IMR-90 (cell line): ENCODE data around the gene FPR2. TPM values are rescaled to one million over a fixed set of nuclear protein-coding genes. Genes with fewer than 3 reads are reported as not detected.

Source experiments
- ATAC-seq: fragments of 200-7000 bp; cut with Tn5 transposase; 2 replicates; pipeline ENCODE4 v1.9.1; 2020; ENCODE audit warnings: low read depth, mild to moderate bottlenecking, moderate library complexity
- BruUV-seq: library from RNA; stranded (reverse); fragments of 400-500 nt; replicated peaks from 2 replicates; lab custom pipeline; 2021; lab: Mats Ljungman, UMichigan
- CTCF ChIA-PET: fragments of 300-600 bp; formaldehyde crosslinking; extraction: SDS; loops from one replicate; lab custom pipeline; 2021; ENCODE audit warnings: antibody characterized with exemption; lab: Yijun Ruan, JAX
- POLR2A ChIA-PET: fragments of 300-600 bp; sonication (Branson Sonifier 250); formaldehyde crosslinking; loops from one replicate; lab custom pipeline; 2022; ENCODE audit warnings: antibody characterized with exemption; ENCODE audit not compliant: unreplicated experiment; lab: Charles Lee
- DNase-seq: peaks from one replicate; pipeline ENCODE4 v3.0.0; 2013
- H2AFZ ChIP-seq: replicated peaks from 2 replicates; pipeline ENCODE3; 2013; ENCODE audit warnings: low read length, mild to moderate bottlenecking; ENCODE audit not compliant: poor library complexity
- H2AK5ac ChIP-seq: 2 replicates; pipeline ENCODE4 v1.6.1; 2013; ENCODE audit warnings: low read depth, low read length, inconsistent platforms
- H2AK9ac ChIP-seq: replicated peaks from 2 replicates; pipeline ENCODE3; 2013; ENCODE audit warnings: mild to moderate bottlenecking, low read depth, low read length, moderate library complexity; ENCODE audit not compliant: poor library complexity
- H2BK120ac ChIP-seq: 2 replicates; pipeline ENCODE4 v1.6.1; 2013; ENCODE audit warnings: low read depth, low read length, inconsistent platforms
- H2BK15ac ChIP-seq: 3 replicates; pipeline ENCODE4 v1.6.1; 2013; ENCODE audit warnings: low read depth, low read length, inconsistent platforms
- H2BK20ac ChIP-seq: 2 replicates; pipeline ENCODE4 v1.6.1; 2013; ENCODE audit warnings: low read depth, mild to moderate bottlenecking, inconsistent platforms, low read length, moderate library complexity
- H2BK5ac ChIP-seq: 2 replicates; pipeline ENCODE4 v1.6.1; 2013; ENCODE audit warnings: mild to moderate bottlenecking, low read depth, low read length, inconsistent platforms; ENCODE audit not compliant: poor library complexity, severe bottlenecking
- H3K14ac ChIP-seq: replicated peaks from 2 replicates; pipeline ENCODE4 v1.6.1; 2013; ENCODE audit warnings: low read depth, low read length, inconsistent platforms
- H3K18ac ChIP-seq: 2 replicates; pipeline ENCODE4 v1.6.1; 2013; ENCODE audit warnings: low read depth, low read length, control low read depth
- H3K23ac ChIP-seq: 2 replicates; pipeline ENCODE4 v1.6.1; 2013; ENCODE audit warnings: low read depth, low read length, inconsistent platforms
- H3K27ac ChIP-seq: 2 replicates; pipeline ENCODE4 v1.5.1; 2013; ENCODE audit warnings: mild to moderate bottlenecking, control low read depth, low read length; ENCODE audit not compliant: insufficient read depth
- H3K27me3 ChIP-seq: 2 replicates; pipeline ENCODE4 v1.6.1; 2013; ENCODE audit warnings: low read length; ENCODE audit not compliant: control insufficient read depth, insufficient read depth
- H3K36me3 ChIP-seq: 2 replicates; pipeline ENCODE4 v1.6.1; 2013; ENCODE audit warnings: low read length, mixed read lengths; ENCODE audit not compliant: control insufficient read depth, insufficient read depth
- H3K4ac ChIP-seq: 2 replicates; pipeline ENCODE4 v1.6.1; 2013; ENCODE audit warnings: low read depth, low read length, inconsistent platforms
- H3K4me1 ChIP-seq: 2 replicates; pipeline ENCODE4 v1.6.1; 2013; ENCODE audit warnings: low read length, mixed read lengths; ENCODE audit not compliant: control insufficient read depth, insufficient read depth
- H3K4me2 ChIP-seq: 2 replicates; pipeline ENCODE4 v1.6.1; 2013; ENCODE audit warnings: low read depth, mild to moderate bottlenecking, control low read depth, low read length, moderate library complexity
- H3K4me3 ChIP-seq: 2 replicates; pipeline ENCODE4 v1.5.1; 2013; ENCODE audit warnings: low read depth, mild to moderate bottlenecking, control low read depth, low read length, moderate library complexity; ENCODE audit not compliant: insufficient read depth
- H3K56ac ChIP-seq: 2 replicates; pipeline ENCODE4 v1.6.1; 2013; ENCODE audit warnings: low read length, inconsistent platforms; ENCODE audit not compliant: insufficient read depth; ENCODE audit errors: extremely low read depth
- H3K79me1 ChIP-seq, 2 experiments: 2 replicates each; pipeline ENCODE4 v1.6.1; 2013; ENCODE audit warnings: low read length in 2 of 2, inconsistent platforms in 1 of 2, low read depth in 1 of 2
- H3K9ac ChIP-seq: 2 replicates; pipeline ENCODE4 v1.6.1; 2013; ENCODE audit warnings: low read depth, low read length, control low read depth
- H3K9me1 ChIP-seq: 2 replicates; pipeline ENCODE4 v1.6.1; 2013; ENCODE audit warnings: low read length, inconsistent platforms; ENCODE audit not compliant: insufficient read depth
- H3K9me3 ChIP-seq: 2 replicates; pipeline ENCODE4 v1.6.1; 2013; ENCODE audit warnings: low read length; ENCODE audit not compliant: control insufficient read depth, insufficient read depth
- H4K20me1 ChIP-seq: 2 replicates; pipeline ENCODE4 v1.6.1; 2013; ENCODE audit warnings: low read length, inconsistent platforms; ENCODE audit not compliant: insufficient read depth
- H4K5ac ChIP-seq: 2 replicates; pipeline ENCODE4 v1.6.1; 2013; ENCODE audit warnings: mild to moderate bottlenecking, low read depth, low read length, control low read depth
- H4K8ac ChIP-seq, 2 experiments: 2 replicates each; pipeline ENCODE4 v1.6.1; 2013; ENCODE audit warnings: low read depth in 2 of 2, low read length in 2 of 2, control low read depth in 1 of 2, inconsistent platforms in 1 of 2
- H4K91ac ChIP-seq: 2 replicates; pipeline ENCODE4 v1.6.1; 2013; ENCODE audit warnings: low read depth, low read length, inconsistent platforms; ENCODE audit not compliant: insufficient read depth
- BHLHE40 ChIP-seq: fragments of 150-350 bp; IDR thresholded peaks from 2 replicates; pipeline ENCODE4 v1.6.1; 2016; ENCODE audit warnings: mild to moderate bottlenecking, low read depth, low read length
- CEBPB ChIP-seq: IDR thresholded peaks from 2 replicates; pipeline ENCODE4 v1.6.1; 2012; ENCODE audit warnings: low read depth, low read length, improper control_type of control experiment
- CHD1 ChIP-seq: IDR thresholded peaks from 2 replicates; pipeline ENCODE4 v1.6.1; 2012; ENCODE audit warnings: low read depth, low read length, improper control_type of control experiment
- CTCF ChIP-seq: conservative IDR thresholded peaks from 2 replicates; pipeline ENCODE4 v1.5.1; 2012; ENCODE audit warnings: mild to moderate bottlenecking, low read depth, low read length, improper control_type of control experiment
- FOS ChIP-seq: fragments of 150-350 bp; IDR thresholded peaks from 2 replicates; pipeline ENCODE4 v1.6.1; 2016; ENCODE audit warnings: low read depth, low read length
- MAFK ChIP-seq: IDR thresholded peaks from 2 replicates; pipeline ENCODE4 v1.6.1; 2012; ENCODE audit warnings: low read depth, low read length, improper control_type of control experiment
- MAZ ChIP-seq: IDR thresholded peaks from 2 replicates; pipeline ENCODE4 v1.6.1; 2012; ENCODE audit warnings: low read depth, mild to moderate bottlenecking, low read length, improper control_type of control experiment, moderate library complexity, borderline replicate concordance
- MXI1 ChIP-seq: IDR thresholded peaks from 2 replicates; pipeline ENCODE4 v1.6.1; 2012; ENCODE audit warnings: low read depth, mild to moderate bottlenecking, low read length, moderate library complexity, borderline replicate concordance
- NFE2L2 ChIP-seq: fragments of 150-350 bp; IDR thresholded peaks from 2 replicates; pipeline ENCODE4 v1.6.1; 2016; ENCODE audit warnings: low read depth, mild to moderate bottlenecking, low read length
- POLR2A ChIP-seq: IDR thresholded peaks from 2 replicates; pipeline ENCODE4 v1.6.1; 2012; ENCODE audit warnings: mild to moderate bottlenecking, low read depth, low read length
- RAD21 ChIP-seq: IDR thresholded peaks from 2 replicates; pipeline ENCODE4 v1.6.1; 2012; ENCODE audit warnings: low read length, improper control_type of control experiment
- RCOR1 ChIP-seq: IDR thresholded peaks from 2 replicates; pipeline ENCODE4 v1.6.1; 2012; ENCODE audit warnings: mild to moderate bottlenecking, low read length, improper control_type of control experiment; ENCODE audit not compliant: insufficient replicate concordance
- RFX5 ChIP-seq: IDR thresholded peaks from 2 replicates; pipeline ENCODE4 v1.8.0; 2012; ENCODE audit warnings: low read depth, mild to moderate bottlenecking, low read length, moderate library complexity
- SMC3 ChIP-seq: fragments of 150-350 bp; IDR thresholded peaks from 2 replicates; pipeline ENCODE4 v1.6.1; 2016; ENCODE audit warnings: low read depth, mild to moderate bottlenecking, antibody characterized with exemption, low read length, moderate library complexity
- WGBS, 2 experiments: methylation state at CpG; one replicate each; pipeline versions ENCODE4 v1.1.5 to v1.1.7; 2013; ENCODE audit warnings: missing lambda C conversion rate in 2 of 2; ENCODE audit not compliant: insufficient read length in 1 of 2; ENCODE audit errors: extremely low coverage in 2 of 2; 5-methylcytosine and 5-hydroxymethylcytosine counted together
- dilution Hi-C: fragments of 300-500 bp; cut with HindIII; formaldehyde crosslinking; loops from one replicate; pipeline ENCODE4 v1.14.3; 2018; ENCODE audit warnings: low sequenced_read_pairs; ENCODE audit not compliant: unreplicated experiment
- in situ Hi-C: fragments of 300-500 bp; cut with MboI; formaldehyde crosslinking; loops from 3 replicates; pipeline ENCODE4 v1.14.3; 2019; ENCODE audit warnings: low sequenced_read_pairs, inconsistent platforms, mixed read lengths
- intact Hi-C: fragments of 100-400 bp; cut with micrococcal nuclease; formaldehyde crosslinking; loops from 2 replicates; pipeline ENCODE4 v1.10.0; 2022
- polyA plus RNA-seq, 3 experiments: library from polyadenylated mRNA; depleted of rRNA; stranded (reverse); fragments of >200 nt; gene quantifications; 2 replicates each; pipeline ENCODE4 v1.2.3, GENCODE V29; 2012; ENCODE audit warnings: low replicate concordance in 1 of 3
- total RNA-seq: library from RNA; depleted of rRNA; stranded (reverse); fragments of >200 nt; gene quantifications from 2 replicates; pipeline ENCODE4 v1.2.3, GENCODE V29; 2012
- TF ChIP-seq, protein P1 (sequence below): fragments of 150-350 bp; IDR thresholded peaks from 2 replicates; pipeline ENCODE4 v1.6.1; 2016; ENCODE audit warnings: low read depth, mild to moderate bottlenecking, low read length, moderate library complexity, borderline replicate concordance
- TF ChIP-seq, protein P2 (sequence below): fragments of 150-350 bp; IDR thresholded peaks from 2 replicates; pipeline ENCODE4 v1.6.1; 2017; ENCODE audit warnings: mild to moderate bottlenecking, antibody characterized with exemption, low read length, low read depth

Gene FPR2
- total and polyA plus RNA-seq, 2 of the 4 experiments (the other 2 are of a cell fraction), result not detected

DNA sequence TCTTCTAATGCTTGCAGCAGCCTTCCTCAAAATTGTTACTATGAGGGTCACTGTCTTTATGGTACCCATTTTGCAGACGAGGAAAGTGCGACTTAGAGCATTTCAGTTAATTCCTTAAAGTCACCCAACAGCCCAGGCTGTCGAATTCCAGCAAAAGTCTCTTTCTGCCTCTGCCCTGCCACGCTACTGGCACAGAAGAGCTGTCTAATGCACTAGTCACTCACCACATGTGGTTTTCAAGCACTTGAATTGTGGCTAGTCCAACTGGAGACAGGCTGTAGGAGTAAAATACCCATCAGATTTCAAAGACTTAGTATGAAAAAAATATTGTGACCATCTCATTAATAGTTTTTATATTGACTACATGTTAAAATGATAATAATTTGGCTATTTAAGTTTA lies 11.0 kb upstream of the FPR2 start:
- intact Hi-C loops, result no loop called here
- POLR2A ChIA-PET, result no interaction called here
- CTCF ChIA-PET, result no interaction called here

More for the DNA sequence above, 11.0 kb upstream of the FPR2 start:
- H4K20me1 ChIP-seq, result no peaks in the 10 kb centered on the region
- DNase-seq, result no peak
- no peaks in the 10 kb centered on the region for H3K27me3 ChIP-seq
- WGBS, 2 experiments, result no CpG with 5 or more reads among the region's 4 CpGs
- H4K91ac ChIP-seq, result no peak overlapping the region
- no peak overlapping the region for H3K14ac ChIP-seq
- no peak overlapping the region for H3K4ac ChIP-seq
- no peaks in the 10 kb centered on the region for H3K36me3 ChIP-seq
- no peaks in the 10 kb centered on the region for H3K79me1 ChIP-seq
- H3K56ac ChIP-seq, result no peak overlapping the region
- no peak overlapping the region for H2BK5ac ChIP-seq
- no peak overlapping the region for H2BK15ac ChIP-seq
- H3K9ac ChIP-seq, result no peak overlapping the region
- TF ChIP-seq MAFK (no peak), RCOR1 (no peak), SMC3 (no peak), CEBPB (no peak), POLR2A (no peak), NFE2L2 (no peak), CTCF (no peak), MAZ (no peak), MXI1 (no peak), RFX5 (no peak), CHD1 (no peak), RAD21 (no peak), BHLHE40 (no peak), FOS (no peak)
- TF ChIP-seq, protein P1, sequence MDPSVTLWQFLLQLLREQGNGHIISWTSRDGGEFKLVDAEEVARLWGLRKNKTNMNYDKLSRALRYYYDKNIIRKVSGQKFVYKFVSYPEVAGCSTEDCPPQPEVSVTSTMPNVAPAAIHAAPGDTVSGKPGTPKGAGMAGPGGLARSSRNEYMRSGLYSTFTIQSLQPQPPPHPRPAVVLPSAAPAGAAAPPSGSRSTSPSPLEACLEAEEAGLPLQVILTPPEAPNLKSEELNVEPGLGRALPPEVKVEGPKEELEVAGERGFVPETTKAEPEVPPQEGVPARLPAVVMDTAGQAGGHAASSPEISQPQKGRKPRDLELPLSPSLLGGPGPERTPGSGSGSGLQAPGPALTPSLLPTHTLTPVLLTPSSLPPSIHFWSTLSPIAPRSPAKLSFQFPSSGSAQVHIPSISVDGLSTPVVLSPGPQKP, result no peak
- TF ChIP-seq, protein P2, sequence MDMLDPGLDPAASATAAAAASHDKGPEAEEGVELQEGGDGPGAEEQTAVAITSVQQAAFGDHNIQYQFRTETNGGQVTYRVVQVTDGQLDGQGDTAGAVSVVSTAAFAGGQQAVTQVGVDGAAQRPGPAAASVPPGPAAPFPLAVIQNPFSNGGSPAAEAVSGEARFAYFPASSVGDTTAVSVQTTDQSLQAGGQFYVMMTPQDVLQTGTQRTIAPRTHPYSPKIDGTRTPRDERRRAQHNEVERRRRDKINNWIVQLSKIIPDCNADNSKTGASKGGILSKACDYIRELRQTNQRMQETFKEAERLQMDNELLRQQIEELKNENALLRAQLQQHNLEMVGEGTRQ, result no peak
- no peak overlapping the region for H2AK5ac ChIP-seq
- no peak overlapping the region for H3K18ac ChIP-seq
- H4K8ac ChIP-seq, result no peak overlapping the region
- no peak overlapping the region for H2BK20ac ChIP-seq
- H2AK9ac ChIP-seq, result no peak overlapping the region
- no peak overlapping the region for H3K4me3 ChIP-seq
- no peak overlapping the region for H3K23ac ChIP-seq
- no peak overlapping the region for H3K27ac ChIP-seq
- H3K9me1 ChIP-seq, result no peaks in the 10 kb centered on the region
- no peak overlapping the region for H2BK120ac ChIP-seq
- dilution Hi-C loops (no loop called here), in situ Hi-C loops (no loop called here)
- H4K5ac ChIP-seq, result no peak overlapping the region
- H3K4me1 ChIP-seq, result no peaks in the 10 kb centered on the region
- peaks cover 4% of the 10 kb centered on the region; the same call in 1 of the 2 replicates for H3K9me3 ChIP-seq
- no peak for ATAC-seq
- no TSS peak for BruUV-seq
- H2AFZ ChIP-seq, result no peak overlapping the region
- H3K4me2 ChIP-seq, result no peak overlapping the region
